Activated naive CD4-positive, alpha-beta T cell treated with anti-CD3 and anti-CD28 coated beads for 36 hours (primary cell): ENCODE data around the gene GALNT6. TPM values are rescaled to one million over a fixed set of nuclear protein-coding genes. Genes with fewer than 3 reads are reported as not detected.

ENCODE experiments used
- CTCF ChIA-PET: fragments of 350-600 bp; sonication (Branson Sonifier 250); formaldehyde crosslinking; loops from one replicate; lab custom pipeline; 2021; ENCODE audit warnings: antibody characterized with exemption; lab: Charles Lee
- DNase-seq: peaks from one replicate; pipeline ENCODE4 v3.0.0-alpha.2; 2020
- H3K27ac Mint-ChIP-seq: one replicate; pipeline ENCODE4 v1.8.0; 2021; ENCODE audit warnings: mild to moderate bottlenecking, mixed read lengths
- H3K27me3 Mint-ChIP-seq: one replicate; pipeline ENCODE4 v1.8.0; 2021; ENCODE audit warnings: low read depth, mixed read lengths
- H3K36me3 Mint-ChIP-seq: one replicate; pipeline ENCODE4 v1.8.0; 2021; ENCODE audit warnings: low read depth, mixed read lengths
- H3K4me1 Mint-ChIP-seq: one replicate; pipeline ENCODE4 v1.8.0; 2021; ENCODE audit warnings: low read depth, mixed read lengths
- H3K4me3 Mint-ChIP-seq: one replicate; pipeline ENCODE4 v1.8.0; 2021; ENCODE audit warnings: mild to moderate bottlenecking, moderate library complexity, mixed read lengths
- H3K9me3 Mint-ChIP-seq: one replicate; pipeline ENCODE4 v1.8.0; 2021; ENCODE audit warnings: mixed read lengths
- intact Hi-C: fragments of 100-400 bp; cut with micrococcal nuclease; formaldehyde crosslinking; loops from one replicate; pipeline ENCODE4 v1.15.1; 2023
- total RNA-seq, 2 experiments: library from RNA; stranded (reverse); gene quantifications; one replicate each; pipeline ENCODE4 v1.2.3, GENCODE V29; 2021

Gene GALNT6
- total RNA-seq, 2 experiments from 2014 or later = 5.1 to 5.4 TPM

- Mint-ChIP-seq H3K36me3 (peaks cover 35% of the 10 kb centered on the region), H3K4me3 (no peak overlapping the region), H3K9me3 (no peaks in the 10 kb centered on the region), H3K4me1 (peaks cover 34% of the 10 kb centered on the region), H3K27me3 (no peaks in the 10 kb centered on the region), H3K27ac (no peak overlapping the region)
- intact Hi-C loops = no loop called here
- CTCF ChIA-PET = interaction anchor here (0.6 to 0.7 kb wide), 2 partner anchors 592 to 607 kb away, joined by 3 to 4 read pairs; no protein-coding TSS in a partner anchor
- DNase-seq = no peak
These were observed 16.4 kb downstream of the GALNT6 start for GRCh38 chr12:51374856-51375255.

DNA sequence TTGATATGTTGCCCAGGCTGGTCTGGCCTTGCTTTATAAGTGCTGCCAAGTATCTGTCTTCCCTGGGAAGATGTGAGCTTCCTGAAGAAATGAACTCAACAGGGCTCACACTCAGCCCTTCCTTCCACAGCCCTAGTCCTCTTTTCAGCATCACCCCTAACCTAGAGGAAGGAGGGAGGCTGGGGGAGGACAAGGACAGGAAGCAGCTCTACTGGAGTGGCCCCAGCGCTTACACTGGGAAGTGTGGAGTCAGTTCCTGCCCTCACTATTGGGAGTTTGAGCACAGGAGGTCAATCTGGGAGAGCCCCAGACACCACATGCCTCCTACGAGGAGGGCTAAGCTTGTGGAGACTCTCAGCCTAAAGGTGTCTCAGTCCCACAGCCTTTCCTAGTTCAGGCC, 16.8 kb downstream of the GALNT6 start:
- no peak overlapping the region for H3K27ac Mint-ChIP-seq

GRCh38 chr12:51373187-51373586, 18.0 kb downstream of the GALNT6 start:
- Mint-ChIP-seq H3K4me3 (no peak overlapping the region), H3K27ac (no peak overlapping the region)

More for the DNA sequence above, 16.8 kb downstream of the GALNT6 start:
- peaks cover 32% of the 10 kb centered on the region for H3K36me3 Mint-ChIP-seq
- CTCF ChIA-PET = interaction anchor here (0.6 to 0.7 kb wide), 3 partner anchors 34 to 607 kb away, joined by 3 to 4 read pairs (median 3); no protein-coding TSS in a partner anchor
- H3K4me1 Mint-ChIP-seq = peaks cover 39% of the 10 kb centered on the region
- H3K27me3 Mint-ChIP-seq = no peaks in the 10 kb centered on the region
- H3K4me3 Mint-ChIP-seq = no peak overlapping the region
- intact Hi-C loops = no loop called here
- DNase-seq = no peak
- no peaks in the 10 kb centered on the region for H3K9me3 Mint-ChIP-seq

GRCh38 chr12:51372021-51372420, 19.2 kb downstream of the GALNT6 start:
- CTCF ChIA-PET = interaction anchor here (1.0 to 1.5 kb wide), 5 partner anchors 11 to 160 kb away, joined by 3 to 6 read pairs (median 3); no protein-coding TSS in a partner anchor
- Mint-ChIP-seq H3K27me3 (no peaks in the 10 kb centered on the region), H3K36me3 (peaks cover 21% of the 10 kb centered on the region), H3K27ac (no peak overlapping the region), H3K4me1 (peaks cover 49% of the 10 kb centered on the region), H3K9me3 (no peaks in the 10 kb centered on the region), H3K4me3 (no peak overlapping the region)
- intact Hi-C loops = no loop called here
- DNase-seq = no peak

More at GRCh38 chr12:51373187-51373586, 18.0 kb downstream of the GALNT6 start:
- H3K27me3 Mint-ChIP-seq = no peaks in the 10 kb centered on the region
- H3K9me3 Mint-ChIP-seq = no peaks in the 10 kb centered on the region
- peaks cover 47% of the 10 kb centered on the region for H3K4me1 Mint-ChIP-seq
- CTCF ChIA-PET = no interaction called here
- H3K36me3 Mint-ChIP-seq = peaks cover 29% of the 10 kb centered on the region
- intact Hi-C loops = no loop called here
- DNase-seq = no peak

- intact Hi-C loops = no loop called here
- CTCF ChIA-PET = interaction anchor here (1.0 to 1.5 kb wide), 5 partner anchors 12 to 161 kb away, joined by 3 to 6 read pairs (median 3); no protein-coding TSS in a partner anchor
- H3K4me1 Mint-ChIP-seq = peaks cover 49% of the 10 kb centered on the region
- H3K27ac Mint-ChIP-seq = no peak overlapping the region
- no peaks in the 10 kb centered on the region for H3K9me3 Mint-ChIP-seq
- H3K27me3 Mint-ChIP-seq = no peaks in the 10 kb centered on the region
- peaks cover 18% of the 10 kb centered on the region for H3K36me3 Mint-ChIP-seq
- DNase-seq = no peak
- no peak overlapping the region for H3K4me3 Mint-ChIP-seq
These were observed 19.8 kb downstream of the GALNT6 start for GRCh38 chr12:51371295-51371953.

GRCh38 chr12:51370667-51371066, 20.5 kb downstream of the GALNT6 start:
- H3K9me3 Mint-ChIP-seq = no peaks in the 10 kb centered on the region
- no peak overlapping the region for H3K27ac Mint-ChIP-seq

DNA sequence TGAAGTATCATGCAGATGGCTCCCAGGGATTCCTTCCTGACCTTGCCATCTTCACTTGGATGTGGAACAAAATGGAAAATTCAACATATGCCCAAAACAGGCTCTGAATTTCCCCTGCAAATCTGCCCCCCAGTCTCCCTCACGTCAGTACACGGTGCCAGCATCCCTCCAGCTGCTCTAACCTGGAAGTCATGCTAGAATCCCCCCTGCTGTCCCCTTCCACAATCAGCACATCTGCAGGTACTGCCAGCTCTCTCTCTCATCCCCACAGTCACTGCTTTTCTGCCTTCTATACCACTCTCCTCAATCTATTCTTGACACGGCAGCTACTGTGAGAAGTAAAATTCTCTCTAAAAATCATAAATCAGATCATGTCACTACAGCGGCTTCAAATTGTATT, 21.6 kb downstream of the GALNT6 start:
- intact Hi-C loops = loop anchor here (1.0 to 5.0 kb wide), 9 partner anchors 12 to 852 kb away; no protein-coding TSS in a partner anchor
- CTCF ChIA-PET = interaction anchor here (0.6 to 1.2 kb wide), 2 partner anchors 15 to 19 kb away, joined by 3 read pairs; no protein-coding TSS in a partner anchor
- peaks cover 44% of the 10 kb centered on the region for H3K4me1 Mint-ChIP-seq
- H3K4me3 Mint-ChIP-seq = peak overlapping the region; percentile 30
- H3K36me3 Mint-ChIP-seq = peaks cover 10% of the 10 kb centered on the region
- no peaks in the 10 kb centered on the region for H3K9me3 Mint-ChIP-seq
- H3K27me3 Mint-ChIP-seq = no peaks in the 10 kb centered on the region
- no peak for DNase-seq
- H3K27ac Mint-ChIP-seq = peak overlapping the region; percentile 86

More at GRCh38 chr12:51370667-51371066, 20.5 kb downstream of the GALNT6 start:
- Mint-ChIP-seq H3K27me3 (no peaks in the 10 kb centered on the region), H3K4me3 (no peak overlapping the region), H3K36me3 (peaks cover 17% of the 10 kb centered on the region), H3K4me1 (peaks cover 49% of the 10 kb centered on the region)
- no peak for DNase-seq
- CTCF ChIA-PET = no interaction called here
- intact Hi-C loops = no loop called here

DNA sequence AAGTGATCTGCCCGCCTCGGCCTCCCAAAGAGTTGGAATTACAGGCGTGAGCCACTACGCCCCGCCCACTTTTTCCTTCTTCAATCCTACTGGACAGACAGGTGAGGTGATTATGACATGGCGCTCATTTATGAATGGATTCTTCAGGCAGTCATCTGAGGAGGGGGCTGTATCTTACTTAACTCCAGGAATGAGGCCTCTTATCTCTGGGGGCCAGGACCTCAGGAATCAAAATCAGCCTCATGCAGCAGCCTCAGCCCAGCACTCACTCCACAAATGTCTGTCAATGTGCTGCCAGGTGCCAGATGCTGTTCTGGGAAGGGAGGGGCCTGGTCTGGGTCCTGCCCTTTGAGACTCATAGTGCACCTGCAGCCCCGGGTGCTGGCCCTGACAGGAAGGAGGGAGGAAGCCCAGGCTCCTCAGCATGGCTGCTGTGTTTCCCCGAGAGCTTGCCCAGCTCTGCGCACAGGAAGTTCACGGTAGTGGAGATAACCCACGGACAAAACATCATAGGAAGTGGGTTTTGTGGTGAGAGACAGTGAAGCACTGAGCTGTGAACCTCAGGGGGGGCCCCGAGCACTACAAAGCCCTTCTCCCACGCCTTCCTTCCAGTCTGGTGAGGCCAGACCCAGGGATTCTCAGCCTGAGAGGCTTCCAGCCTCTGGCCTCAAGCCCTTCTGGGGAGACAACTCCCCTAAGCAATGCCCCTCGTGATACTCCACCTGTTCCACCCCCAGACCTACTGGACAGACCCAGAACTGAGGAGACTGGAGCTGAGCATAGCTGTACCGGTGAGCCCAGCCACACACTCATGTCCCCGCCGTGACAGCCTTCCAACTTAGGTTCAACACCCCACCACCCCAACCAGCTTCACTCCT, 22.3 kb downstream of the GALNT6 start:
- peaks cover 41% of the 10 kb centered on the region for H3K4me1 Mint-ChIP-seq
- peak overlapping the region; percentile 37 for H3K4me3 Mint-ChIP-seq
- no peaks in the 10 kb centered on the region for H3K27me3 Mint-ChIP-seq
- peak; percentile 97 for DNase-seq
- CTCF ChIA-PET = interaction anchor here (0.6 to 1.3 kb wide), 5 partner anchors 14 to 50 kb away, joined by 3 to 4 read pairs (median 3); no protein-coding TSS in a partner anchor
- intact Hi-C loops = loop anchor here (1.0 to 5.0 kb wide), 10 partner anchors 12 to 852 kb away; no protein-coding TSS in a partner anchor
- no peaks in the 10 kb centered on the region for H3K9me3 Mint-ChIP-seq
- H3K27ac Mint-ChIP-seq = peak overlapping the region; percentile 86
- peaks cover 6% of the 10 kb centered on the region for H3K36me3 Mint-ChIP-seq

DNA sequence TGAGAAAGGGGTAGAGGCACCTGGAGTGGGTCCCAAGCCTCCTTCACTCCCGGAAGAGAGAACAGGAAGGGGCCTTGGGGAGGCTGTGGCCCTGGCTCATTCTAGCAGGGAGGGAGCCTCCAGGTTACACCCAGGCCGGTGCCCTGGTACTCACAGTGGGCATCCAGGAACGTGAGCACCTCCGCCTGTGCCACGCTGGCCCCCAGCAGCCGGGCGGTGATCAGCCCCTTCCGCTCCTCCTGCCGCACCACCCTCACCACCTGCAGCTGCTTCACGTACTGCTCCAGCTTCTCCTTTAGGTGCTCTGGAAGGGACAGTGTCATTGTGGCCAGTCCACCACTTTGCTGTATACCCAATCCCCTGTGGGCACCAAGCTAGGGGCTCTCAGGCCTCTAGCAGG, 25.9 kb downstream of the GALNT6 start:
- Mint-ChIP-seq H3K27me3 (no peaks in the 10 kb centered on the region), H3K36me3 (peaks cover 4% of the 10 kb centered on the region), H3K4me3 (no peak overlapping the region), H3K27ac (no peak overlapping the region), H3K4me1 (peaks cover 21% of the 10 kb centered on the region), H3K9me3 (no peaks in the 10 kb centered on the region)
- no peak for DNase-seq
- intact Hi-C loops = loop anchor here (5.0 kb wide), 1 partner anchor 848 kb away; no protein-coding TSS in a partner anchor
- CTCF ChIA-PET = no interaction called here

DNA sequence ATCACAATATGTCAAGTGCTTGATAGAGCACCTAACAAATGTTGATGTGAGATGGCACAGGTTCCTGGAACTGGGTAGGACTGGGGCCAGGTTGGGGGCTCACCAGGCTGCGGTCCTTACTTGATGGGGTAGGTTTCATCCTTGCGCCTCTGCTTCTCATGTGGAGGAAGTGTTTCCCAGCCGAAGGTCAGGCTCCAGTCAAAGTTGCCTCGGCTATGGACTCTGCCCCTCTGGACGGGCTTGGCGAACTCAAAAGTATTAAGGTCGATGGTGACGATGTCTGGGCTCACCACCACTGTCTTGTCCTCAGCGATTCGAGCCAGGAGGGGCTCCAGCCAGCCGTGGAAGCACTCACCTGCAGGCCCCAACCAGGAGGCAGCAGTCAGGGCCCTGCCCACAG, 27.2 kb downstream of the GALNT6 start:
- H3K4me3 Mint-ChIP-seq = no peak overlapping the region
- CTCF ChIA-PET = no interaction called here
- H3K4me1 Mint-ChIP-seq = peaks cover 10% of the 10 kb centered on the region
- no peaks in the 10 kb centered on the region for H3K27me3 Mint-ChIP-seq
- no peak overlapping the region for H3K27ac Mint-ChIP-seq
- intact Hi-C loops = no loop called here
- peaks cover 4% of the 10 kb centered on the region for H3K36me3 Mint-ChIP-seq
- no peaks in the 10 kb centered on the region for H3K9me3 Mint-ChIP-seq
- DNase-seq = no peak

DNA sequence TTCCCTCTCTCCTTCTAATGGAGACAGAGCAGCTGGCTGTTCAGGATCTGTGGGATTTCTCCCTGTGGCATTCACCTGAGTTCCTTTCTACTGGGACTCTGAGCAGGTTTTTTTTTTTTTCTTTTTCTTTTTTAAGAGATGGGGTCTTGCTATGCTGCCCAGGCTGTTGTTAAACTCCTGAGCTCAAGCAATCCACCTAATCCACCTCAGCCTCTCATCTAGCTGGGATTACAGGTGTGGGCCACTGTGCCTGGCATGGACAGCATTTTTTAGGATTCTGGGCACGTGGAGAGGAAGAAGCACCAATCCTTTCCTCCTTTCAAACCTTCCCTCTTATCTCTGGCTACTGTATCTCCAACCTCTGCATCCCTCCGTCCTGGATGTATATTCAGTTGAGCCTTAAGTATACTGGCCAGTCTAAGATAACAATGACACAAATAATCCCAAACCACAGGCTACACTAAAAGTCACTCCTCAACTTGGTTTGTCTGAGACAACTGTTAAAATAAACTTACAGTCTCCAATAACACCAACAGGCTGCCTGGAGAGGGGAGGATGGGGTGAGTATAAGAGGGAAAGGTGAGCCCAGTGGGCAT, 28.4 kb downstream of the GALNT6 start:
- intact Hi-C loops = no loop called here
- DNase-seq = no peak
- Mint-ChIP-seq H3K4me3 (no peak overlapping the region), H3K9me3 (no peaks in the 10 kb centered on the region), H3K27ac (no peak overlapping the region), H3K27me3 (no peaks in the 10 kb centered on the region), H3K4me1 (peaks cover 5% of the 10 kb centered on the region), H3K36me3 (peaks cover 7% of the 10 kb centered on the region)
- CTCF ChIA-PET = no interaction called here

GRCh38 chr12:51362307-51362706, 28.9 kb downstream of the GALNT6 start:
- H3K27me3 Mint-ChIP-seq = no peaks in the 10 kb centered on the region
- H3K27ac Mint-ChIP-seq = no peak overlapping the region
- H3K36me3 Mint-ChIP-seq = peaks cover 9% of the 10 kb centered on the region
- CTCF ChIA-PET = no interaction called here
- intact Hi-C loops = no loop called here
- no peak for DNase-seq
- H3K9me3 Mint-ChIP-seq = no peaks in the 10 kb centered on the region
- no peak overlapping the region for H3K4me3 Mint-ChIP-seq
- H3K4me1 Mint-ChIP-seq = peaks cover 9% of the 10 kb centered on the region
